ENCODE measurements around the gene UTP20. TPM values are rescaled to one million over a fixed set of nuclear protein-coding genes. Genes with fewer than 3 reads are reported as not detected.

UTP20 gene
- total and polyA plus RNA-seq, 2 of the 4 experiments (the other 2 are of a cell fraction) = 6.8 to 22.0 TPM

DNA sequence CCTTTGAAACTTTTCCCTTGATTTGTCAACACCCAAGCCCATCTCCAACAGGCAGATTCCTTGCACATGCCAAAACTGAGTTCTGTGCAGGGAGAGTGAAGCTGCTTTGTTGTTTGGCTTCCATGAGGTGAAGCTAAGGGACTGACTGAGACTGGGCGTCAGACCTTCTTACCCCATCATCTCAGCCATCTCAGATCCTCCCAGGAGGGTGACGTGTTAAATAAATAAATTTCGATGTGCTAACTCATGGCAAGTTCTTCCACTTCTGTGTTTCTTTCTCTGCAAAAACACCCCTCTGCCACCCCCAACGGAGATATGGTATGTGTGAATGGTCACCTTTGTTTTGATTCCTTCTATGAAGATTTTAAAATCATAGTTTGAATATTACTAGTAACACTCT, 17.8 kb downstream of the UTP20 start:
- Histone ChIP-seq H3K23ac (ENCODE audit: low read depth, low read length) (no peak overlapping the region), H2AK9ac (replicated peaks; ENCODE audit: low read depth, low read length, poor library complexity) (no peak overlapping the region), H3K9me3 (ENCODE audit: control insufficient read depth, insufficient read depth, low read length) (no peaks in the 10 kb centered on the region), H2BK20ac (ENCODE audit: low read depth, low read length) (no peak overlapping the region), H3K14ac (replicated peaks; ENCODE audit: low read depth, low read length) (no peak overlapping the region), H2BK15ac (ENCODE audit: low read depth, low read length) (no peak overlapping the region), H3K27me3 (ENCODE audit: control insufficient read depth, insufficient read depth, low read length) (no peaks in the 10 kb centered on the region), H3K79me1 (ENCODE audit: low read depth in 1 of 2, low read length in 2 of 2) (no peaks in the 10 kb centered on the region), H2AFZ (replicated peaks; ENCODE audit: low read length, poor library complexity) (no peak overlapping the region), H2AK5ac (ENCODE audit: low read depth, low read length) (no peak overlapping the region), H4K5ac (ENCODE audit: low read depth, low read length) (no peak overlapping the region), H3K4me3 (ENCODE audit: insufficient read depth, low read depth, low read length) (no peak overlapping the region), H3K9ac (ENCODE audit: low read depth, low read length) (no peak overlapping the region), H3K56ac (ENCODE audit: extremely low read depth, insufficient read depth, low read length) (no peak overlapping the region), H4K8ac (ENCODE audit: low read depth in 2 of 2, low read length in 2 of 2) (no peak overlapping the region), H3K36me3 (ENCODE audit: control insufficient read depth, insufficient read depth, low read length) (peaks cover 10% of the 10 kb centered on the region), H2BK120ac (ENCODE audit: low read depth, low read length) (no peak overlapping the region), H3K4me2 (ENCODE audit: low read depth, low read length) (no peak overlapping the region), H3K4me1 (ENCODE audit: control insufficient read depth, insufficient read depth, low read length) (no peaks in the 10 kb centered on the region; the same call in 1 of the 2 replicates), H4K20me1 (ENCODE audit: insufficient read depth, low read length) (no peaks in the 10 kb centered on the region), H3K27ac (ENCODE audit: insufficient read depth, low read length) (no peak overlapping the region), H3K9me1 (ENCODE audit: insufficient read depth, low read length) (no peaks in the 10 kb centered on the region; the same call in 1 of the 2 replicates), H3K4ac (ENCODE audit: low read depth, low read length) (no peak overlapping the region), H4K91ac (ENCODE audit: insufficient read depth, low read depth, low read length) (no peak overlapping the region), H3K18ac (ENCODE audit: low read depth, low read length) (no peak overlapping the region), H2BK5ac (ENCODE audit: low read depth, low read length, poor library complexity, severe bottlenecking) (no peak overlapping the region)
- no TSS peak for BruUV-seq (replicated peaks)
- DNase-seq (peak; percentile 21), ATAC-seq (ENCODE audit: low read depth) (no peak)
- no CpG with 5 or more reads among the region's 4 CpGs for WGBS, 2 experiments (ENCODE audit: extremely low coverage in 2 of 2, insufficient read length in 1 of 2)
- dilution Hi-C loops (cut with HindIII; ENCODE audit: low sequenced_read_pairs, unreplicated experiment) (no loop called here), intact Hi-C loops (cut with micrococcal nuclease) (loop anchor here (10.0 kb wide), 1 partner anchor 383 kb away; no protein-coding TSS in a partner anchor), in situ Hi-C loops (cut with MboI; ENCODE audit: low sequenced_read_pairs) (no loop called here)
- ChIA-PET POLR2A (ENCODE audit: unreplicated experiment) (no interaction called here), CTCF (no interaction called here)
- TF ChIP-seq, protein P1, sequence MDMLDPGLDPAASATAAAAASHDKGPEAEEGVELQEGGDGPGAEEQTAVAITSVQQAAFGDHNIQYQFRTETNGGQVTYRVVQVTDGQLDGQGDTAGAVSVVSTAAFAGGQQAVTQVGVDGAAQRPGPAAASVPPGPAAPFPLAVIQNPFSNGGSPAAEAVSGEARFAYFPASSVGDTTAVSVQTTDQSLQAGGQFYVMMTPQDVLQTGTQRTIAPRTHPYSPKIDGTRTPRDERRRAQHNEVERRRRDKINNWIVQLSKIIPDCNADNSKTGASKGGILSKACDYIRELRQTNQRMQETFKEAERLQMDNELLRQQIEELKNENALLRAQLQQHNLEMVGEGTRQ (IDR thresholded peaks at IDR 0.05; ENCODE audit: low read depth, low read length) = no peak

Measured in IMR-90 (cell line).